HG03571 (cell line): Measurements from ENCODE around the gene NBAS.

Source experiments
- ATAC-seq: cut with Tn5 transposase; IDR thresholded peaks from one replicate; pipeline ENCODE4 v1.9.1; 2021; ENCODE audit not compliant: unreplicated experiment

NBAS gene

GRCh38 chr2:15181092-15181745 lies 379.9 kb downstream of the NBAS start:
- no peak for ATAC-seq

GRCh38 chr2:15180379-15180778 lies 380.8 kb downstream of the NBAS start:
- ATAC-seq: no peak

- ATAC-seq: no peak
Observed at GRCh38 chr2:15178946-15179345, 382.2 kb downstream of the NBAS start.

- peak; percentile 99 for ATAC-seq
Observed at GRCh38 chr2:15177103-15177502, 384.0 kb downstream of the NBAS start.

GRCh38 chr2:15176604-15177003 lies 384.5 kb downstream of the NBAS start:
- no peak for ATAC-seq

GRCh38 chr2:15174567-15174966 lies 386.6 kb downstream of the NBAS start:
- no peak for ATAC-seq

GRCh38 chr2:15173501-15173900 lies 387.6 kb downstream of the NBAS start:
- ATAC-seq: no peak

GRCh38 chr2:15172825-15173224 lies 388.3 kb downstream of the NBAS start:
- ATAC-seq: no peak

- ATAC-seq: no peak
Observed at GRCh38 chr2:15170070-15170775, 390.9 kb downstream of the NBAS start.

- ATAC-seq: no peak
Observed at GRCh38 chr2:15169326-15170069, 391.6 kb downstream of the NBAS start.

- no peak for ATAC-seq
Observed at GRCh38 chr2:15168116-15168515, 393.0 kb downstream of the NBAS start.

- ATAC-seq: no peak
Observed at GRCh38 chr2:15166878-15167277, 394.3 kb downstream of the NBAS start.

GRCh38 chr2:15163326-15163725 lies 397.8 kb downstream of the NBAS start:
- no peak for ATAC-seq

- no peak for ATAC-seq
Observed at GRCh38 chr2:15162620-15163019, 398.5 kb downstream of the NBAS start.

GRCh38 chr2:15160201-15160991 lies 400.7 kb downstream of the NBAS start:
- ATAC-seq: no peak

- no peak for ATAC-seq
Observed at GRCh38 chr2:15159751-15160177, 401.4 kb downstream of the NBAS start.

GRCh38 chr2:15159206-15159605 lies 401.9 kb downstream of the NBAS start:
- no peak for ATAC-seq

GRCh38 chr2:15158532-15158931 lies 402.6 kb downstream of the NBAS start:
- no peak for ATAC-seq

GRCh38 chr2:15158100-15158499 lies 403.0 kb downstream of the NBAS start:
- ATAC-seq: no peak

GRCh38 chr2:15155959-15156574 lies 405.1 kb downstream of the NBAS start:
- no peak for ATAC-seq

- no peak for ATAC-seq
Observed at GRCh38 chr2:15154297-15154696, 406.8 kb downstream of the NBAS start.
